SK-N-MC (cell line): ENCODE measurements around the gene SPATA22.

Source experiments
- EZH2 ChIP-seq: fragments of 200-600 bp; sonication (generic); IDR thresholded peaks from one replicate; pipeline ENCODE4 v1.6.1; 2017; ENCODE audit warnings: antibody characterized with exemption
- FOXP2 ChIP-seq: optimal IDR thresholded peaks from 2 replicates; pipeline ENCODE3; 2011; ENCODE audit warnings: mild to moderate bottlenecking, moderate library complexity; ENCODE audit not compliant: insufficient read depth; ENCODE audit errors: extremely low read length, control extremely low read depth
- POLR2AphosphoS5 ChIP-seq: IDR thresholded peaks from 2 replicates; pipeline ENCODE4 v1.6.1; 2012; ENCODE audit warnings: mild to moderate bottlenecking, low read depth, low read length, borderline replicate concordance

- TF ChIP-seq POLR2AphosphoS5: no peak
- TF ChIP-seq EZH2: no peak
- no peak for TF ChIP-seq FOXP2
These were observed 34.4 kb upstream of the SPATA22 start for GRCh38 chr17:3506054-3506453.
